GM12891 (cell line): ENCODE data around the gene KLK8.

Source experiments
- POLR2A ChIP-seq: IDR thresholded peaks from 2 replicates; pipeline ENCODE4 v1.6.1; 2011; ENCODE audit warnings: low read depth, low read length, control low read depth
- POLR2AphosphoS5 ChIP-seq: IDR thresholded peaks from 2 replicates; pipeline ENCODE4 v1.6.1; 2011; ENCODE audit warnings: low read depth, low read length, control low read depth
- POU2F2 ChIP-seq: IDR thresholded peaks from 2 replicates; pipeline ENCODE4 v1.6.1; 2011; ENCODE audit warnings: low read depth, mild to moderate bottlenecking, control low read depth, low read length, moderate library complexity
- SPI1 ChIP-seq: IDR thresholded peaks from 2 replicates; pipeline ENCODE4 v1.6.1; 2011; ENCODE audit warnings: low read depth, low read length, control low read depth
- TAF1 ChIP-seq: IDR thresholded peaks from 2 replicates; pipeline ENCODE4 v1.6.1; 2011; ENCODE audit warnings: low read depth, low read length, control low read depth

GRCh38 chr19:50947123-50947522 lies 54.3 kb downstream of the KLK8 start:
- TF ChIP-seq POLR2AphosphoS5 = no peak
- TF ChIP-seq POLR2A = no peak
- TF ChIP-seq TAF1 = no peak
- TF ChIP-seq SPI1 = no peak
- no peak for TF ChIP-seq POU2F2
